HAP-1 (cell line): ENCODE measurements around the gene RPLP2.

Source experiments
- DNase-seq, 2 experiments: peaks; one replicate each; pipeline ENCODE4 v3.0.0-alpha.2; 2016 to 2020; ENCODE audit warnings: low spot score in 2 of 2
- H3K27me3 ChIP-seq: fragments of 250-450 bp; sonication (Bioruptor Pico); 2 replicates; pipeline ENCODE4 v1.5.1; 2020; ENCODE audit warnings: low read depth, mild to moderate bottlenecking, moderate library complexity
- H3K36me3 ChIP-seq: fragments of 250-450 bp; sonication (Bioruptor Pico); replicated peaks from 2 replicates; pipeline ENCODE4 v1.5.1; 2020; ENCODE audit warnings: mild to moderate bottlenecking
- H3K4me1 ChIP-seq: fragments of 250-450 bp; sonication (Bioruptor Pico); 2 replicates; pipeline ENCODE4 v1.5.1; 2020; ENCODE audit warnings: mild to moderate bottlenecking
- H3K4me3 ChIP-seq: fragments of 250-450 bp; sonication (Bioruptor Pico); 2 replicates; pipeline ENCODE4 v1.5.1; 2020; ENCODE audit warnings: mild to moderate bottlenecking, moderate library complexity
- H3K9me3 ChIP-seq: fragments of 250-450 bp; sonication (Bioruptor Pico); 2 replicates; pipeline ENCODE4 v1.5.1; 2020; ENCODE audit warnings: mild to moderate bottlenecking, moderate library complexity
- in situ Hi-C: fragments of 300-500 bp; cut with MboI; formaldehyde crosslinking; loops from 3 replicates; pipeline ENCODE4 v1.14.3; 2020; ENCODE audit warnings: low sequenced_read_pairs, inconsistent platforms, mixed read lengths

RPLP2 gene

GRCh38 chr11:767238-767637, 42.5 kb upstream of the RPLP2 start:
- H3K4me3 ChIP-seq, result no peak overlapping the region
- DNase-seq, result no peak
- H3K36me3 ChIP-seq, result peaks cover 75% of the 10 kb centered on the region
- in situ Hi-C loops, result loop anchor here (10.0 to 25.0 kb wide), 2 partner anchors 122 to 205 kb away; partner anchors contain the start of genes LMNTD2 and RASSF7
- no peaks in the 10 kb centered on the region for H3K27me3 ChIP-seq
- H3K9me3 ChIP-seq, result no peaks in the 10 kb centered on the region
- H3K4me1 ChIP-seq, result no peaks in the 10 kb centered on the region

GRCh38 chr11:769887-770641, 39.7 kb upstream of the RPLP2 start:
- DNase-seq, result no peak
- H3K27me3 ChIP-seq, result no peaks in the 10 kb centered on the region
- in situ Hi-C loops, result loop anchor here (10.0 to 25.0 kb wide), 2 partner anchors 125 to 208 kb away; partner anchors contain the start of genes LMNTD2 and RASSF7
- no peaks in the 10 kb centered on the region for H3K9me3 ChIP-seq
- no peak overlapping the region for H3K4me3 ChIP-seq
- H3K4me1 ChIP-seq, result no peaks in the 10 kb centered on the region
- H3K36me3 ChIP-seq, result peaks cover 76% of the 10 kb centered on the region

GRCh38 chr11:770642-771616, 38.8 kb upstream of the RPLP2 start:
- DNase-seq, result no peak
- Histone ChIP-seq H3K9me3 (no peaks in the 10 kb centered on the region), H3K4me3 (no peak overlapping the region), H3K36me3 (peaks cover 69% of the 10 kb centered on the region), H3K4me1 (peaks cover 6% of the 10 kb centered on the region), H3K27me3 (no peaks in the 10 kb centered on the region)
- in situ Hi-C loops, result loop anchor here (25.0 kb wide), 1 partner anchor 209 kb away; the partner anchor contains the start of genes LMNTD2 and RASSF7

GRCh38 chr11:771617-772204, 38.1 kb upstream of the RPLP2 start:
- Histone ChIP-seq H3K4me3 (no peak overlapping the region), H3K36me3 (peaks cover 61% of the 10 kb centered on the region), H3K4me1 (peaks cover 6% of the 10 kb centered on the region), H3K27me3 (no peaks in the 10 kb centered on the region), H3K9me3 (no peaks in the 10 kb centered on the region)
- no peak for DNase-seq
- in situ Hi-C loops, result loop anchor here (25.0 kb wide), 1 partner anchor 209 kb away; the partner anchor contains the start of genes LMNTD2 and RASSF7

- H3K36me3 ChIP-seq, result peaks cover 55% of the 10 kb centered on the region
- H3K4me1 ChIP-seq, result peaks cover 6% of the 10 kb centered on the region
- DNase-seq, result no peak
- in situ Hi-C loops, result loop anchor here (25.0 kb wide), 1 partner anchor 210 kb away; the partner anchor contains the start of genes LMNTD2 and RASSF7
- no peaks in the 10 kb centered on the region for H3K9me3 ChIP-seq
- no peaks in the 10 kb centered on the region for H3K27me3 ChIP-seq
- no peak overlapping the region for H3K4me3 ChIP-seq
Observed at GRCh38 chr11:772429-773390, 37.1 kb upstream of the RPLP2 start.

GRCh38 chr11:773425-773824, 36.3 kb upstream of the RPLP2 start:
- Histone ChIP-seq H3K36me3 (peaks cover 57% of the 10 kb centered on the region), H3K4me1 (peaks cover 10% of the 10 kb centered on the region), H3K27me3 (no peaks in the 10 kb centered on the region), H3K9me3 (no peaks in the 10 kb centered on the region), H3K4me3 (no peak overlapping the region)
- in situ Hi-C loops, result loop anchor here (25.0 kb wide), 1 partner anchor 211 kb away; the partner anchor contains the start of genes LMNTD2 and RASSF7
- DNase-seq, result no peak

- no peak for DNase-seq
- H3K9me3 ChIP-seq, result no peaks in the 10 kb centered on the region
- peaks cover 58% of the 10 kb centered on the region for H3K36me3 ChIP-seq
- peaks cover 11% of the 10 kb centered on the region for H3K4me1 ChIP-seq
- in situ Hi-C loops, result loop anchor here (25.0 kb wide), 1 partner anchor 212 kb away; the partner anchor contains the start of genes LMNTD2 and RASSF7
- no peak overlapping the region for H3K4me3 ChIP-seq
- H3K27me3 ChIP-seq, result no peaks in the 10 kb centered on the region
Observed at GRCh38 chr11:773830-774229, 35.9 kb upstream of the RPLP2 start.

GRCh38 chr11:774873-775592, 34.7 kb upstream of the RPLP2 start:
- in situ Hi-C loops, result loop anchor here (25.0 kb wide), 1 partner anchor 213 kb away; the partner anchor contains the start of genes LMNTD2 and RASSF7

GRCh38 chr11:776263-776560, 33.6 kb upstream of the RPLP2 start:
- peaks cover 45% of the 10 kb centered on the region for H3K36me3 ChIP-seq
- no peaks in the 10 kb centered on the region for H3K9me3 ChIP-seq
- H3K4me3 ChIP-seq, result peak overlapping the region; percentile 91
- DNase-seq, result no peak
- no peaks in the 10 kb centered on the region for H3K27me3 ChIP-seq
- in situ Hi-C loops, result no loop called here
- H3K4me1 ChIP-seq, result peaks cover 11% of the 10 kb centered on the region

More at GRCh38 chr11:774873-775592, 34.7 kb upstream of the RPLP2 start:
- DNase-seq, result no peak
- H3K36me3 ChIP-seq, result peaks cover 57% of the 10 kb centered on the region
- H3K27me3 ChIP-seq, result no peaks in the 10 kb centered on the region
- H3K4me3 ChIP-seq, result peak overlapping the region; percentile 91
- no peaks in the 10 kb centered on the region for H3K9me3 ChIP-seq
- H3K4me1 ChIP-seq, result peaks cover 11% of the 10 kb centered on the region

- in situ Hi-C loops, result no loop called here
- Histone ChIP-seq H3K36me3 (peaks cover 40% of the 10 kb centered on the region), H3K9me3 (no peaks in the 10 kb centered on the region), H3K4me3 (peak overlapping the region; percentile 91), H3K4me1 (peaks cover 11% of the 10 kb centered on the region), H3K27me3 (no peaks in the 10 kb centered on the region)
- DNase-seq, result peak; percentile 49 to 79
Observed at GRCh38 chr11:776561-777287, 33.0 kb upstream of the RPLP2 start.

- peaks cover 11% of the 10 kb centered on the region for H3K4me1 ChIP-seq
- DNase-seq, result peak; percentile 84 to 95
- in situ Hi-C loops, result no loop called here
Observed at GRCh38 chr11:777288-778255, 32.2 kb upstream of the RPLP2 start, which contains the start of gene GATD1. Gene GATD1 (minus strand): TSS chr11:777487. CDS start chr11:777462, 25 bp downstream.

More at GRCh38 chr11:777288-778255, 32.2 kb upstream of the RPLP2 start, which contains the start of gene GATD1:
- Histone ChIP-seq H3K4me3 (peak within 1 kb of the TSS; percentile 91), H3K27me3 (no peaks in the 10 kb centered on the region), H3K36me3 (peaks cover 34% of the 10 kb centered on the region), H3K9me3 (no peaks in the 10 kb centered on the region)
